Gastroesophageal sphincter (tissue), 3 donors: ENCODE measurements around the gene TMEM147.

Experiments
- POLR2A ChIP-seq, 2 donors: fragments of 450-650 bp; IDR thresholded peaks; one replicate each; pipeline ENCODE4 v1.6.1; 2017; ENCODE audit warnings: antibody characterized with exemption in 2 of 2, mild to moderate bottlenecking in 2 of 2, moderate library complexity in 1 of 2
- TF ChIP-seq, protein P1 (sequence below), 4 experiments: fragments of 200-600 bp in 2 of 4; fragments of 450-650 bp in 2 of 4; sonication (generic) in 1 of 4; IDR thresholded peaks; one replicate each; pipeline ENCODE4 v1.5.1; 2017 to 2019; ENCODE audit warnings: antibody characterized with exemption in 4 of 4, mild to moderate bottlenecking in 2 of 4, moderate library complexity in 2 of 4

DNA sequence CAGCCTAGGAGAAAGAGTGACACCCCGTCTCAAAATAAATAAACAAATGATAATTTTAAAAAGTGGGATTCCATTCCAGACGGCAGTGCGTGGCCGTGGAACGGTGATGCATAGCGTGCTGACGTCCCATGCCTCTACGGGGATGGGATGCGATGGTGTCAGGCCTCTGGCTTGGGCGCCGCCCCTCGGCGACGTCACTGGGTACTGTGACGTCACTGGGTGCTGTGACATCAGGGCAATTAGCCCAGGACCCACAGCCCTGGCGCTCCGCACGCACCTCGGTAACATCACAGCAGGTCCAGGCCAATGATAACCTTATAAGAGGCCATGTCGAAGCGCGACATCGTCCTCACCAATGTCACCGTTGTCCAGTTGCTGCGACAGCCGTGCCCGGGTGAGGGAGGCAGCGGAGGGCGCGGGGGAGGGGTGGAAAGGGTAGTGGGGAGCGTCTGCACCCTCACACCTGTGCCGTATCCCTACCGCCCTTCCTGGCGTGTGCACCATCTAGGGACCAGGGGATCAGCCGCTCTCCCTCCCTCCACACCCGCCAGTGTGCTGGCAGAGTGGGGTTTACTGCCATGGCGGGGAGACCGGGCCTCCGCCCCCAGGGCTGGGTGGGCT lies 12.1 kb upstream of the TMEM147 start, which contains the start of gene GAPDHS:
- no peak for TF ChIP-seq POLR2A (IDR thresholded peaks at IDR 0.05)
- TF ChIP-seq, protein P1, sequence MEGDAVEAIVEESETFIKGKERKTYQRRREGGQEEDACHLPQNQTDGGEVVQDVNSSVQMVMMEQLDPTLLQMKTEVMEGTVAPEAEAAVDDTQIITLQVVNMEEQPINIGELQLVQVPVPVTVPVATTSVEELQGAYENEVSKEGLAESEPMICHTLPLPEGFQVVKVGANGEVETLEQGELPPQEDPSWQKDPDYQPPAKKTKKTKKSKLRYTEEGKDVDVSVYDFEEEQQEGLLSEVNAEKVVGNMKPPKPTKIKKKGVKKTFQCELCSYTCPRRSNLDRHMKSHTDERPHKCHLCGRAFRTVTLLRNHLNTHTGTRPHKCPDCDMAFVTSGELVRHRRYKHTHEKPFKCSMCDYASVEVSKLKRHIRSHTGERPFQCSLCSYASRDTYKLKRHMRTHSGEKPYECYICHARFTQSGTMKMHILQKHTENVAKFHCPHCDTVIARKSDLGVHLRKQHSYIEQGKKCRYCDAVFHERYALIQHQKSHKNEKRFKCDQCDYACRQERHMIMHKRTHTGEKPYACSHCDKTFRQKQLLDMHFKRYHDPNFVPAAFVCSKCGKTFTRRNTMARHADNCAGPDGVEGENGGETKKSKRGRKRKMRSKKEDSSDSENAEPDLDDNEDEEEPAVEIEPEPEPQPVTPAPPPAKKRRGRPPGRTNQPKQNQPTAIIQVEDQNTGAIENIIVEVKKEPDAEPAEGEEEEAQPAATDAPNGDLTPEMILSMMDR (IDR thresholded peaks at IDR 0.05), result no peak
